NCI-H1092 (cell line): ENCODE data around the gene SRGAP3.
A peak's percentile ranks its signal among the peaks of the same experiment; 100 is the strongest.

Experiments used
- DNase-seq: peaks from one replicate; lab custom pipeline; 2025; lab: John Stamatoyannopoulos, UW

The SRGAP3 gene

GRCh38 chr3:9173445-9173844, 76.0 kb downstream of the SRGAP3 start:
- no peak for DNase-seq

GRCh38 chr3:9172851-9173321, 76.6 kb downstream of the SRGAP3 start:
- DNase-seq: peak; percentile 57

GRCh38 chr3:9170851-9171160, 78.6 kb downstream of the SRGAP3 start:
- no peak for DNase-seq

GRCh38 chr3:9169956-9170850, 79.2 kb downstream of the SRGAP3 start:
- DNase-seq: no peak

DNA sequence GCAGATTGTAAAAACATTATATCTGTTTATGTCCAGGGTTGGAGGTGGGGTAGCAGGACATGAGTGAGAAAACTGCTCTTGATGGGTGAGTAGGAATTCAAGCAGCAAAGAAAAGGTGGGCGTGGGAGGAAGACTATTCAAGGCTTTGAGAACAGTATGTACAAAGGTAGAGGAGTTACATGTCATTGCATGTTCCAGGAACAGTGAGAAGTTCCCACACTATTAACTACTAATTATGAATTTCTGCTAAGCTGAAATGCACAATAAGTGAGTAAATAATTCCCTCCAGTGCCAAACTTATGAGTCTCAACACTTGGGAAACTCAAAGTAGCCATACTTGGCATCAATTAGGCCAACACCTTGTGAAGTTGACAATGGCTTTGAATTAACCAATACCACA, 80.1 kb downstream of the SRGAP3 start:
- DNase-seq: no peak

DNA sequence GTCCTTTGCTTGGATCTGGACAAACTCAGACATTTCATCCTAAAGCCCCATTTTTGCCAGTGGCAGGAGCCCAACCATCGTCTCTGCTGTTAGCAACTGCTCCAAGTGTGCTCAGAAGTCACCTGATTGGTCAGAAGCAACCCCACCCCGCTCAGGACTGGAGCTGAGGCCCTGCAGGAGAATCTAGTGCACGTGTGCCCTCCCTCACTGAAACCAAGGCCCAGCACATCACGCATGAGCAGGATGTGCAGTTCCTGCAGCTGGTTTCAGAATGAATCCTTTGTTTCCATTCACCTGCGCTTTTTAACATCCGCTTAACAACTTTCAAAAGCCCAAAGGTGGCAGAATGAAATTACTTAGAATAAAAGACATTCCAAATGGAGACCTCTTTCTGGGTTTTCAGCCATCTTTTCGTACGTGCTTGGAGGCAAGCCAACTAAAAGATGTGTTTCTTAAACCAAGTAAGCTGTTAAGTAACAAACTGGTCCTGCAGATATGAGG, 81.2 kb downstream of the SRGAP3 start:
- DNase-seq: no peak

- no peak for DNase-seq
Observed at GRCh38 chr3:9167222-9167621, 82.2 kb downstream of the SRGAP3 start.

DNA sequence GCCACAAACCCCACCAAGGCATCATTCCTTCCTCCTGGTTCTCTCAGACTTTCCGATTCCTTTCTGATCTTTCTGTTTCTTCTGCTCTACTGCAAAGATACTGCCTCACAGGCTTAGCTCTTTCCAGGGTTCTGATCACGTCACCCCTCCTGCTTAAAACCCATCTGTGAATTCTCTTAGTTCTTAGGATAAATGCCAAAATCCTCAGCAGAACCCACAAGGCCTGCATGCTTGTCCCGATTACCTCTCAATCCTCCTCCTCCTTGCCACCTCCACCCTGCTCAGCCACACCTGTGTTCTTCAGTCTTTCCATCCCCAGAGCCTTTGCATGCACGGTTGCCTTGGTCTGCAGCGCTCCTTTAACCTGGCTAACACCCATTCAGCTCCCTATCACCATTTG, 84.0 kb downstream of the SRGAP3 start:
- DNase-seq: no peak

- DNase-seq: no peak
Observed at GRCh38 chr3:9163289-9163688, 86.2 kb downstream of the SRGAP3 start.

DNA sequence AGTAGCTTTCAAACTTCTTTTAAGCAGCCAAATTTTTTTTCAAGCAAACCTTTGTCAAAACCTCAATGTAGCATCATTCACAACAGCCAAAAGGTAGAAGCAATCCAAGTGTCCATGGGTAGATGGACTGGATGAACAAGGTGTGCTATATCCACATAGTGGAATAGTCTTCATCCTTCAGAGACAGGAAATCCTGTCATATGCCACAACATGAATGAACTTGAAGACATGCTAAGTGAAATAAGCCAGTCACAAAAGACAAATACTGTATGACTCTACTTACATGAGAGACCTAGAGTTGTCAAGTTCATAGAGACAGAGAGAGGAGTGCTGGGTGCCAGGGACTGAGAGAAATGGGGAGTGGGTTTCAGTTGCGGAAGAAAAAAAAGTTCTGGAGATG, 87.6 kb downstream of the SRGAP3 start:
- no peak for DNase-seq

DNA sequence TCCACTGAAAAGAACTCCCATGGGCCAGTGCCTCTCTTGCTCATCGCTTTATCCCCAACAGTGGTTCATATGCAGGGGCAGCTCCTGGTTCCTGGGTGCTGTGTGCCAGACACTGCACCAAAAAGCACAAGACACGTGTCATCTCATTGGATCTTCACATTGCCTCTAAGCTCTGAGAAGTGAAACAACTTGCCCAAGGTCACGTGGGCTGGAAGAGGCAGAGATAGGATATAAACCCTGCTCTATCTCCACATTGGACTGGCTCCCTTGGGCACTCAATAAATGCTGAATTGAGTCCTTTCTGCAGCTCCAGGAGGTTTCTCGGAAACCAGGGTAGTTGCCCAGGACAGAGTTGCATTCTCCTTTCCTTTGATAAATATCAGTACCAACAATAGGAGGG, 88.1 kb downstream of the SRGAP3 start:
- no peak for DNase-seq

GRCh38 chr3:9158865-9159630, 90.4 kb downstream of the SRGAP3 start:
- DNase-seq: no peak

DNA sequence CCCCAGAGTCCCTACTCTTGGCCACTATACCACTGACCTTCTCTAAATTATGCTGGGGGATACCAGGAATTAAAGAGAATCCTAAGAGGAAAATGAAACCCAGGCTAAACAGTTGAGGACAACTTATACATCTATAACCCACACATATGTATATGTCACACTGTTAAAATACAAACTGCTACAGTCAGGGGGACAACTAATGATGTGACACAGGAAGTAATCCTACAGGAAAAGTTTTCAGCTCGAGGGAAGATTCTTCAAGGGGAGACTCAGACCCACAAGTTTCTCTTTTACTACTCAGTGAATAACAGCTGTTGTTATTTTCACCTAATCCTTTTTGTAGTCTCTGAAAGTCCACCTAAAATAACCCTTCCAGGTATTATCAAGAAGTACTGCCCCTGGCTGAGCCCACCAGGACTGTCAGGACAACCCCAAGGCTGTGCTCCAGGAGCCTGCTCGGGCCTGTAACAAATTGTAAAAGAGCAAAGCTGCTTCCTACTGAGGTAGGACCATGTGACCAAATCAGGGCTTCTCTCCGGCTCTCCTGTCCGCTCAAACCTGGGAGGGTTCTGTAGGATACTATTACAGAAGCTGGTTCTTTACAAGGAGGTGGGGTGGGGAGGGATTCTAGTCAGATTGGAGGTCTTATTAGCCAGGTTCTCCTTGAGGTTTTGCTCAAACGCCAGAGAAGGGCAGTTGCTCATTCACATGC, 91.6 kb downstream of the SRGAP3 start:
- no peak for DNase-seq

- no peak for DNase-seq
Observed at GRCh38 chr3:9156604-9157003, 92.8 kb downstream of the SRGAP3 start.

- no peak for DNase-seq
Observed at GRCh38 chr3:9155028-9155427, 94.4 kb downstream of the SRGAP3 start.

DNA sequence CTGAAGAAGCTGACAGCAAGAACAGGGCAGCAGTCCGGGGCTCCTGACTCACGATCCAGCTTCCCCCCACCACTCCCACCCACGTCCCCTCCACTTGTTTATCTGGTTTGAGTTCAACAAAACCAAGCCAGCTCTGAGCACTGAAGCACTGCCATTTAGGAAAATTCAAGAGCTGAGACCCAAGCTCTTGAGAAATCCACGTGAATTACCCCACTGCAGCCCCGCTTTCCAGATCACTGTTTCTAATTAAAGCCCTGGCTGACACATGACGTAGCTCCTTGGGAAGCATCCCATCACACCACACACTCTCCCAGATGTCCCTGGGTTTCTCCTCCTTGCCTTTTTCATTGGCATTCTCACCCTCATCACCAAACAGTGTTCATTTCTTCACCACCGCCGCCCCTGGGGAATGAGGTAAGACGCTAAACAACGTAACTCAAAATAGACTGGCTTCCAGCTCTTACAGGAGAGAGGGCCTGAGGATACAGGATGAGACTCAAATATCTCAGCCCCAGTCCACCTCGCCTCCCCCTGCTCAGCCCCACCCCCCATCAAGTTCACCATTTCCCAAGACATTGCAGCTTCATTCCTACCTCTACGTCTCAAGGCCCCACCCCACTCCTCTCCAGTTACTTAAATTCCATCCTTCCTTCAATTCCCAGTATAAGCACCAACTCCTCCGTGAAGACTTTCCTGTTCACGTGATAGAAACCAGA, 95.4 kb downstream of the SRGAP3 start:
- DNase-seq: no peak

DNA sequence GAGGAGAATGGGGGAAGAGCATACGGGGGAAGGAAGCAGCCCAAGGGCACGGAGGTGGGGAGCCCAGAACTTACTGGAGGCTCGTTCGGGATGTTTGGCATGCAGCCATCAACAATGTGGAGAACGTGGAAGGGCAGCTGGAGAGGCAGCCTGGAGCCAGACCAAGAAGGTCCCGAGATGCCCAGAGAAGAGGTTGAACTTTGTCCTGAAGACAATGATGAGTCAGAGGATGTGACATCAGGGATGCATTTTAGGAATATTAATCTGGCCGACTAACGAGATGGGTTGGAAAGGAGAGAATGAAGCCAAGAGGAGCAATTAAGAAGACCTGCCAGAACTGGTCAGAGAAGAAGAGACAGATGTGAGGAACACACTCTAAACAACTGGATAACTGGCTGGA, 98.2 kb downstream of the SRGAP3 start:
- DNase-seq: no peak

GRCh38 chr3:9149566-9149965, 99.9 kb downstream of the SRGAP3 start:
- DNase-seq: no peak

GRCh38 chr3:9147896-9148266, 101.6 kb downstream of the SRGAP3 start:
- DNase-seq: no peak

DNA sequence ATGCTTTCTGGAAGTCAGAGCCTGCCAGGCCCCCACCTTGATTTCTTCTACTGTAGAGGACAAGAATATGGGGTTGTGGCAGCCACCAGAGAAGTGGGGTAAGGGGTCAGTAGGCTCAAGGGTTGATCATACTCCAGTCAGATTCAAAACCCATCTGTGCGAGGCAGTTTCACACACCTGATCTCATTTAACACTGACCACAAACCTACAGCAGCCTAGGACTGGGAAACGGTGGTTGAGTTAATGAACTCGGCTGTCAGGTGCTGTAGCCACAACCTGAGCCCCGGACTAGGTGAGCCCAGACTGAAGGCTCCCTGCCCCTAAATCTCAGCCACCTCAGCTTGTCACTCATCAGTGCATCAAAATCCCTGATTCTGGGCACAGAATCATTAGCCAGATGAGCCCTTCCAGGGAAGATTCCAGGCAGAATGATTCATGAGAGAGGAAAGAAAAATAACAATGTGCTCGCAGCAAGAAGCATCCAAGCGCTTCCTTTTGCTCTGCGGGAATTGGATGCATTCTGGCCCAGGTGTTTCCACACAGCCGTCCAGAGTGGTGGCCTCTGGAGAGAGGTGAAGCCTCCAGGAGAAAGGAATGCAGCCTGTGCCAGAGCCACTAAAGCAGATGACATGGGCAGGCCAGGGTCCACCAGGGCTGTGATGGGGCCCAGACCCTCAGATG, 102.1 kb downstream of the SRGAP3 start:
- DNase-seq: no peak

DNA sequence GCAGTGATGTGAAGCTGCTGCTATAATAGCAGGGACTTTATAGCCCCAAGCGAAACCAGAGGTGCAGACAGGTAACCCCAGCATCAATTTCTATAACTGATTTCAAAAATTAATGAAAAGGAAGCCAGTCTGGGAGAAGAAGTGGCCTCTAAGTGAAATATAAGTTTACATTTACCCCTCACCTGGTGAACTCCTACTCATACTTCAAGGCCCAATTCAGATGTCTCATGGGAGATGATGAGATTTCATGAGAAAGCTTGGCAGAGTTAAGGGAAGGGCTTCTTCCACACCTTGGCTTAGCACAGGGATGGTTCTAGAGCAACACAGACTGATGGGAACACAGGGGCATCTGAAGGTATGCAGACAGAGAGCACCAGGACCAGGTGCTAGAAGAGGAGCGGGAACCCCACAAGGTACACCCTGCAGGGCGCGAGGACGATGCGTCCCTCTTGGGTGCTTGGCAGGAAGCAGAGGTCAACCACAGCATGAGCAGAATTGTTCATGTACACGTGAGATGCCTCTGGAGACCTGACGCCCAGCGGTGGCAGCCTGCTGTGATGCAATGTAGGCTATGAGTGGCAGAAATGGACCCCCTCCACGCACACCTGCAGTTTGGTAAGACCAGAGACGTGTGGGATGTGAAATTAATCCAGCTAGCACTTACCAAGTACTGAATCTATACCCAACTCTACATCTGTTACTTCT, 102.9 kb downstream of the SRGAP3 start:
- no peak for DNase-seq
